Panc1 (cell line): Measurements from ENCODE around the gene UBE3B. TPM values are rescaled to one million over a fixed set of nuclear protein-coding genes. Genes with fewer than 3 reads are reported as not detected.

ENCODE experiments used
- ATAC-seq: fragments of 200-7000 bp; cut with Tn5 transposase; 2 replicates; pipeline ENCODE4 v1.9.1; 2020; ENCODE audit warnings: mild to moderate bottlenecking, moderate library complexity
- BruUV-seq: library from RNA; stranded (reverse); fragments of 400-500 nt; replicated peaks from 2 replicates; lab custom pipeline; 2021; lab: Mats Ljungman, UMichigan
- CTCF ChIA-PET: fragments of 300-600 bp; sonication (Branson Sonifier 250); formaldehyde crosslinking; loops from one replicate; lab custom pipeline; 2022; ENCODE audit warnings: antibody characterized with exemption; lab: Charles Lee
- POLR2A ChIA-PET: fragments of 300-600 bp; sonication (Branson Sonifier 250); formaldehyde crosslinking; loops from one replicate; lab custom pipeline; 2022; ENCODE audit warnings: antibody characterized with exemption; lab: Charles Lee
- DNase-seq: peaks from one replicate; pipeline ENCODE4 v3.0.0-alpha.2; 2010; ENCODE audit warnings: low read depth, low spot score
- H3K27ac ChIP-seq: 2 replicates; pipeline ENCODE4 v1.5.1; 2011; ENCODE audit warnings: mild to moderate bottlenecking, low read length, inconsistent platforms
- H3K27me3 ChIP-seq: fragments of 200-500 bp; sonication (Bioruptor generic); 2 replicates; pipeline ENCODE4 v1.6.0; 2014; ENCODE audit warnings: low read length, inconsistent platforms; ENCODE audit not compliant: control insufficient read depth, insufficient read depth
- H3K36me3 ChIP-seq: fragments of 200-500 bp; sonication (Bioruptor generic); 2 replicates; pipeline ENCODE4 v1.5.1; 2014; ENCODE audit warnings: inconsistent platforms, mild to moderate bottlenecking, low read length, moderate library complexity; ENCODE audit not compliant: control insufficient read depth, insufficient read depth
- H3K4me1 ChIP-seq: 2 replicates; pipeline ENCODE4 v1.5.1; 2011; ENCODE audit warnings: inconsistent platforms, mild to moderate bottlenecking, low read length, moderate library complexity; ENCODE audit not compliant: control insufficient read depth, insufficient read depth
- H3K4me3 ChIP-seq, 2 experiments: 2 replicates each; pipeline ENCODE4 v1.5.1; 2011 to 2012; ENCODE audit warnings: low read depth in 2 of 2, low read length in 2 of 2, mild to moderate bottlenecking in 2 of 2, inconsistent platforms in 1 of 2, moderate library complexity in 1 of 2
- H3K9me3 ChIP-seq: fragments of 200-500 bp; sonication (Bioruptor generic); 2 replicates; pipeline ENCODE4 v1.5.1; 2014; ENCODE audit warnings: low read depth, mild to moderate bottlenecking, inconsistent platforms, low read length, moderate library complexity; ENCODE audit not compliant: control insufficient read depth, insufficient read depth
- POLR2AphosphoS5 ChIP-seq: IDR thresholded peaks from 2 replicates; pipeline ENCODE4 v1.6.1; 2012; ENCODE audit warnings: mild to moderate bottlenecking, low read depth, low read length, moderate library complexity
- REST ChIP-seq, 2 experiments: IDR thresholded peaks; 2 replicates each; pipeline ENCODE4 v1.6.1; 2011 to 2012; ENCODE audit warnings: low read depth in 2 of 2, control low read depth in 1 of 2, low read length in 1 of 2, mild to moderate bottlenecking in 1 of 2, moderate library complexity in 1 of 2; ENCODE audit not compliant: insufficient read depth in 1 of 2
- SIN3A ChIP-seq: IDR thresholded peaks from 2 replicates; pipeline ENCODE4 v1.6.1; 2012; ENCODE audit warnings: low read depth, mild to moderate bottlenecking, low read length, moderate library complexity, borderline replicate concordance; ENCODE audit not compliant: insufficient read depth
- TCF7L2 ChIP-seq: IDR thresholded peaks from 2 replicates; pipeline ENCODE4 v1.6.1; 2011; ENCODE audit warnings: mild to moderate bottlenecking, low read depth, low read length, inconsistent platforms
- in situ Hi-C: cut with HindIII; loops from 2 replicates; pipeline ENCODE4 v1.10.0; 2016; ENCODE audit warnings: low sequenced_read_pairs, low pct_unique_long_range_greater_than_20kb
- intact Hi-C: fragments of 100-400 bp; cut with micrococcal nuclease; formaldehyde crosslinking; loops from one replicate; pipeline ENCODE4 v1.10.0; 2022; ENCODE audit not compliant: unreplicated experiment
- total RNA-seq: library from RNA; stranded (reverse); gene quantifications from one replicate; pipeline ENCODE4 v1.2.1, GENCODE V29; 2021; ENCODE audit not compliant: unreplicated experiment
- TF ChIP-seq, protein P1 (sequence below): fragments of 450-650 bp; IDR thresholded peaks from 2 replicates; pipeline ENCODE4 v1.5.1; 2017; ENCODE audit warnings: mild to moderate bottlenecking

The UBE3B gene
- total RNA-seq, 1 experiment from 2014 or later: 38.9 TPM

- no peak for DNase-seq
Observed at GRCh38 chr12:109440851-109441490, 36.5 kb upstream of the UBE3B start.

GRCh38 chr12:109443794-109444193 lies 33.6 kb upstream of the UBE3B start:
- no peak overlapping the region for H3K27ac ChIP-seq
- no peak for TF ChIP-seq SIN3A
- in situ Hi-C loops: no loop called here
- H3K36me3 ChIP-seq: peaks cover 2% of the 10 kb centered on the region; the same call in 1 of the 2 replicates
- no peak for DNase-seq
- no peaks in the 10 kb centered on the region for H3K27me3 ChIP-seq
- BruUV-seq: no TSS peak
- ChIA-PET CTCF (interaction anchor here (0.7 to 0.8 kb wide), 2 partner anchors 11 to 390 kb away, joined by 3 read pairs; partner anchors contain the start of gene TRPV4), POLR2A (no interaction called here)
- H3K4me1 ChIP-seq: no peaks in the 10 kb centered on the region
- no peaks in the 10 kb centered on the region for H3K9me3 ChIP-seq
- H3K4me3 ChIP-seq: no peak overlapping the region
- intact Hi-C loops: no loop called here
- ATAC-seq: no peak

More at GRCh38 chr12:109440851-109441490, 36.5 kb upstream of the UBE3B start:
- no TSS peak for BruUV-seq
- Histone ChIP-seq H3K27ac (no peak overlapping the region), H3K4me1 (no peaks in the 10 kb centered on the region), H3K27me3 (no peaks in the 10 kb centered on the region), H3K36me3 (no peaks in the 10 kb centered on the region), H3K9me3 (no peaks in the 10 kb centered on the region), H3K4me3 (no peak overlapping the region)
- ChIA-PET CTCF (no interaction called here), POLR2A (no interaction called here)
- TF ChIP-seq POLR2AphosphoS5 (no peak), REST (IDR thresholded peaks at IDR 0.05; ENCODE audit: insufficient read depth in 1 of 2, low read depth in 2 of 2, low read length in 1 of 2) (no peak), SIN3A (no peak), TCF7L2 (no peak)
- TF ChIP-seq, protein P1, sequence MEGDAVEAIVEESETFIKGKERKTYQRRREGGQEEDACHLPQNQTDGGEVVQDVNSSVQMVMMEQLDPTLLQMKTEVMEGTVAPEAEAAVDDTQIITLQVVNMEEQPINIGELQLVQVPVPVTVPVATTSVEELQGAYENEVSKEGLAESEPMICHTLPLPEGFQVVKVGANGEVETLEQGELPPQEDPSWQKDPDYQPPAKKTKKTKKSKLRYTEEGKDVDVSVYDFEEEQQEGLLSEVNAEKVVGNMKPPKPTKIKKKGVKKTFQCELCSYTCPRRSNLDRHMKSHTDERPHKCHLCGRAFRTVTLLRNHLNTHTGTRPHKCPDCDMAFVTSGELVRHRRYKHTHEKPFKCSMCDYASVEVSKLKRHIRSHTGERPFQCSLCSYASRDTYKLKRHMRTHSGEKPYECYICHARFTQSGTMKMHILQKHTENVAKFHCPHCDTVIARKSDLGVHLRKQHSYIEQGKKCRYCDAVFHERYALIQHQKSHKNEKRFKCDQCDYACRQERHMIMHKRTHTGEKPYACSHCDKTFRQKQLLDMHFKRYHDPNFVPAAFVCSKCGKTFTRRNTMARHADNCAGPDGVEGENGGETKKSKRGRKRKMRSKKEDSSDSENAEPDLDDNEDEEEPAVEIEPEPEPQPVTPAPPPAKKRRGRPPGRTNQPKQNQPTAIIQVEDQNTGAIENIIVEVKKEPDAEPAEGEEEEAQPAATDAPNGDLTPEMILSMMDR: no peak
- in situ Hi-C loops: no loop called here
- intact Hi-C loops: no loop called here
- no peak for ATAC-seq

GRCh38 chr12:109444259-109444658 lies 33.2 kb upstream of the UBE3B start:
- no peak overlapping the region for H3K4me3 ChIP-seq
- no TSS peak for BruUV-seq
- CTCF ChIA-PET: interaction anchor here (0.8 kb wide), 1 partner anchor 12 kb away, joined by 3 read pairs; no protein-coding TSS in a partner anchor
- H3K4me1 ChIP-seq: no peaks in the 10 kb centered on the region
- intact Hi-C loops: no loop called here
- no peaks in the 10 kb centered on the region for H3K27me3 ChIP-seq
- no peak for TF ChIP-seq REST (IDR thresholded peaks at IDR 0.05; ENCODE audit: insufficient read depth in 1 of 2, low read depth in 2 of 2, low read length in 1 of 2)
- TF ChIP-seq POLR2AphosphoS5: no peak
- TF ChIP-seq, protein P1: no peak
- TF ChIP-seq SIN3A: no peak
- no peak for TF ChIP-seq TCF7L2
- H3K9me3 ChIP-seq: no peaks in the 10 kb centered on the region
- POLR2A ChIA-PET: no interaction called here
- ATAC-seq: no peak
- peaks cover 2% of the 10 kb centered on the region; the same call in 1 of the 2 replicates for H3K36me3 ChIP-seq
- no peak for DNase-seq
- in situ Hi-C loops: no loop called here
- H3K27ac ChIP-seq: no peak overlapping the region
